NCI-H446 (cell line): ENCODE results near the gene SETD4.
"Not testable (repeated sequence)": the region's sequence is repeated elsewhere in the genome, so short reads cannot be mapped to it uniquely, and the experiment has no call there.

Experiments
- DNase-seq, 2 experiments: peaks; one replicate each; lab custom pipeline; 2025; lab: John Stamatoyannopoulos, UW

Gene SETD4, protein sequence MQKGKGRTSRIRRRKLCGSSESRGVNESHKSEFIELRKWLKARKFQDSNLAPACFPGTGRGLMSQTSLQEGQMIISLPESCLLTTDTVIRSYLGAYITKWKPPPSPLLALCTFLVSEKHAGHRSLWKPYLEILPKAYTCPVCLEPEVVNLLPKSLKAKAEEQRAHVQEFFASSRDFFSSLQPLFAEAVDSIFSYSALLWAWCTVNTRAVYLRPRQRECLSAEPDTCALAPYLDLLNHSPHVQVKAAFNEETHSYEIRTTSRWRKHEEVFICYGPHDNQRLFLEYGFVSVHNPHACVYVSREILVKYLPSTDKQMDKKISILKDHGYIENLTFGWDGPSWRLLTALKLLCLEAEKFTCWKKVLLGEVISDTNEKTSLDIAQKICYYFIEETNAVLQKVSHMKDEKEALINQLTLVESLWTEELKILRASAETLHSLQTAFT

DNA sequence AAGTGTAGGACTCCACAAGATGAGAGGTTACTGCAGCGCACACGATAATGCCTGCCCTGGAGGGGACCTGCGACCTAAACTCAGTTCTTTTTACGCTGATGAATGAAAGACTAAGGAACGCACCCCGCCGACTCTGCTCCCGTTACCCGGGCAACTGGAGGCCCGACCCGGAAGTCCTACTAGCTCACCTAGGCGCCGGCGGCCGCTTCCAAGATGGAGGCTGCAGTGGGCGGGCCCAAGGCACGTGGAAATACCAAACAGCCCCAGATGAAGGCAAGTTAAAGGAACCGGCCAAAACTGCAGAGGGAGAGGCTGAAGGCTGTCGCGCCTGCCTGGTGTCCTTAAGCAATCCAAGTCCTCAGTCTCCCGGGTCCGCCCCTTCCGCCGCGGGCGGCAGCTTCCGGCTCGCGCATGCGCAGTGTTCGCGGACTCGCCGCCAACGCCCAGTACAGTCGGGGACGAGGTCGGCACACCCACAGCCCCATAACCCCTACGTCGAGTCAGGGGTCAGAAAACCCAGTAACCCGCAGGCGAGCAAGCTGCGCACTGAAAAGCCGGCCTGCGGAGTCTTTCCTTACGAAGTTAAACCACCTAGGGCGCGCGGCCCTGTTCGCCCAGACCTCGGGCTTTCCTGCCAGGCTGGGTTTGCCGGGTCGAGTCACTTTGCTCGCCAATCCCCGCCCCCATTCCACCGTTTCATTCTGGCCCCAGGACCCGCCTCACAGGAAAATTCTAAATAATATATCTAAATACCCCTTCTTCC is at the start of gene SETD4:
Gene SETD4, minus strand, starts transcription at position 368 of the 763 bp plus-strand sequence. CDS start 1,638 bp downstream, outside the sequence.
- peak; percentile 88 to 92 for DNase-seq

DNA sequence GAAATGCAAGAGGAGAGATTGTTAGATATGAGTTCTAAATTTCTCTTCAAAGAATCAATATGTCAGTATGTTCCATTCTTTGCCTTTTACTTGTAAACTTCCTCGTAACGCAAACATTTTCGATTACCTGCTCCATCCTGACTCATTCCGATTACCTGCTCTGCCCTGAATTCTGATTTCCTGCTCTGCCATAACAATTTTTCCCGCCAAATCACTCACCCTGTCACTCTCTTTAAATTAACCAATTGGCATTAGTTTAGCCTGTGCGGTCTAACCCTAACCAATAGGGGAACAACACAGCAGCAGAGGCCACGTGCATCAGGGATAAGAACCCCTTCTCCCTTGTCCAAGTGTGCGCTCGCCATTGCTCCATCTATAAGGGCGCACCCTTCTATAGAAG is 49.5 kb upstream of the SETD4 start:
- DNase-seq: no peak

DNA sequence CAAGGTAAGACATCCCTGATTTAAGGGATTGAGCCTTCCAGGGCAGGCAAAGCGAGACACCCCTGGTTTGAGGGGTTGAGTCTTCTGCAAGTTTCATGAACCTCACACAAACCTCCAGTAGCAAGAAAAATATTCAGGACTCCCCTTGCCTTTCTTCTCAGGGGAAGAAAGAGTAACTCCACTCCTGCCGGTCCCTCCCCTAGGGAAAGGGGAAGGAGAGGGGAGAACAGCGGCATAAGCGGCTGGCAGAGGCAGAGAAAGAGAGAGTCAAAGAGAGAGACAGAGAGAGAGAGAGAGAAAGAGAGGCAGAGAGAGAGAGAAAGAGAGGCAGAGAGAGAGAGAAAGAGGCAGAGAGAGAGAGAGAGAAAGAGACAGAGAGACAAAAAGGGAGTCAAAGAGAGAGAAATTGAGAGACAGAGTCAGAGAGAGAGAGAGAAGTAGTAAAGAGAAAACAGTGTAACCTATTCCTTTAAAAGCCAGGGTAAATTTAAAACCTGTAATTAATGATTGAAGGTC is 45.1 kb upstream of the SETD4 start:
- no peak for DNase-seq

DNA sequence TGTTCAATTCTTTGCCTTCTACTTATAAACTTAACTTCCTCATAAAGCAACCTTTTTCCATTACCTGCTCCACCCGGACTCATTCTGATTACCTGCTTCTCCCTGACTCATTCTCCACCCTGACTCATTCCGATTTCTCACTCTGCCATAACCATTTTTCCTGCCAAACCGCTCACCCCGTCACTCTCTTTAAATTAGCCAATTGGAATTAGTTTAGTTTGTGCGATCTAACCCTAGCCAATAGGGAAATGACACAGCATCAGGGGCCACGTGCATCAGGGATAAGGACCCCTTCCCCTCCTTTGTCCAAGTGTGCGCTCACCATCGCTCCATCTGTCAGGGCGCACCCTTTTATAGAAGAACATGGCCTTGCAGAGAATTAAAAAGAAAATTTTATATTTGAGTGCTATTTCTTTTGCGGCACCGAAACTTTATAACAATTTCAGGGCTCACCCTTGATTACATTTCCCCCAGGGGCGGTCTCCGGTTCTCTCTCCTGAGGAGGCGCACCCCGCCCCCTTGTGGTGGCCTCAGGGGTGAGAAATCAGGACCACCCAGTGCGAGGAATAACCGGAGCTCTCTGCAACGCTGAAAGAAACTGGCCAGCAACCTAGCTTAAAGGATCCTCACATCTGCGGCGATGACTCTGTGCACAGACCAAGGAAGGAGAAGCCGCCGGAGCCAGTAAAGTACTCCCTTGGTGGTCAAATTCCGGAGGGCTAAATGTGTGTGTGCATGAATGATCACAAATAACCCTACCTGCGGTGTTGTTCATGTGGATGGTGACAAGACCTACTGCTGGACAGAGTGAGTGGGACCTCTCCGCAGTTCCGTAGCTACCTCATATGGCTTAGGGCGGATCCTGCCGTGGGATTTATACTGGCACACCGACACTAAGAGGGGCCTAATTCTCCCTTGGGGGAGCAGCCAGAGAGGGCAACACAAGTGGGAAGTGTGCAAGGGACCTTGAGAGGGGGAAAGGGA is 44.3 kb upstream of the SETD4 start:
- DNase-seq: no peak

DNA sequence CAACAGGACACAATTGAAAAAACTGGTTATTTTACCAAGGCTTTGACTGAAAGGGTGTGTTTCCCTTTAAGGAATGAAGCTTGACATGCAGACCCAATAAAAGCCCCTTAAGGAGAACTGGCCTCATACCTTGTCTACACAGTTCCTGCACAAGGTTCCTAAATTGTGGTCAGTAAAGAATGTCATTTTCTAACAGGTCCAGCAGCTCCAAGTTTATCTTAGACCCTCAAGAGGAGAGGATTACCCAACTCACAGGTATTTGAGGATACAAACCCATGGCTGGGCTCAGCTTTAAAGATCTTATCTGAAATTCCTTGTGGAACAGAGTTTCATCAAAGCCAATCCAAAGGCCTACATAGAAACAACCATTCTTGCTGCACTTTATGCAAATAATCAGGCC is 43.1 kb upstream of the SETD4 start:
- DNase-seq: no peak

DNA sequence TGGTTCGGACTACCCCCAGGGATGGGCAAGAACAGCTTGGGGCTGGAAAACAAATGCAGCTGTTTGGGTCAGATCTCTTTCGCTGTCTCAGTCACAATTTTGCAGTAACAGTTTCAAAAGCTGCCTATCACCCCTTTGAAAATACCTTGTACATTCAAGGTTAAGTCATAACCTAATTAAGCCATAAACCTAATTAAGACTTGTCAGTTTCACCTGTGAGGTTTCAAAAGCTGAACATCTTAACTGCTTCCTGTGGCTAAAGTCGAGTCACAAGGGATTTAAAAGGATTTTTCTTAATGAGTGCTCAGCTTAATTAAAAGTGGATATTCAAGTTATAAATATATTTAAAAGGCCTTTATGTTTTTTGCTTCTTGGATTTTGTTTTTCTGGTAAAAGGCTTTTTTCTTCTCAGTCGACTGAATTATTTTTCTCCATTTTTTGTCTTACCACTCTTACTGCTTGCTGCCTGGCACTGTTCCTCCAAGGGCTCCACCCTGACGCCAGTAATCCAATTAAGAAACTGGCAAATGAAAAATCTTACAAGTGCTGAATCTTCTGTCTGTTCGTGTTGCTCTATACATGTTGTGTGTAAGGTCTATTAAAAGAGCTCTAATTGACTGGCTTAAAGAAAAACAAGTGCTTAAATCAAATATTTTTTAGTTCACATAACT is 40.8 kb upstream of the SETD4 start:
- DNase-seq: no peak

DNA sequence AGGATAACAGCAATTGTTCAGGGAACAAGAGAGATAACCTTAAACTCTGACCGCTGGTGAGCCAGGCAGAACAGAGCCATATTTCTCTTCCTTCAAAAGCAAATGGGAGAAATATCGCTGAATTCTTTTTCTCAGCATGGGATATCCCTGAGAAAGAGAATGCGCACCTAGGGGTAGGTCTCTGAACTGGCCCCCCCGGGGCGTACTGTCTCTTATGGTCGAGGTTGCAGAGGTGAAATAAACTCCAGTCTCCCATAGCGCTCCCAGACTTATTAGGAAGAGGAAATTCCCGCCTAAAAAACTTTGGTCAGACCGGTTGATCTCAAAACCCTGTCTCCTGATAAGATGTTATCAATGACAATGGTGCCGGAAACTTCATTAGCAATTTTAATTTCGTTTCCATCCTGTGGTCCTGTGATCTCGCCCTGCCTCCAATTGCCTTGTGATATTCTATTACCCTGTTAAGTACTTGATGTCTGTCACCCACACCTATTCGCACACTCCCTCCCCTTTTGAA is 39.4 kb upstream of the SETD4 start:
- not testable (repeated sequence) for DNase-seq

DNA sequence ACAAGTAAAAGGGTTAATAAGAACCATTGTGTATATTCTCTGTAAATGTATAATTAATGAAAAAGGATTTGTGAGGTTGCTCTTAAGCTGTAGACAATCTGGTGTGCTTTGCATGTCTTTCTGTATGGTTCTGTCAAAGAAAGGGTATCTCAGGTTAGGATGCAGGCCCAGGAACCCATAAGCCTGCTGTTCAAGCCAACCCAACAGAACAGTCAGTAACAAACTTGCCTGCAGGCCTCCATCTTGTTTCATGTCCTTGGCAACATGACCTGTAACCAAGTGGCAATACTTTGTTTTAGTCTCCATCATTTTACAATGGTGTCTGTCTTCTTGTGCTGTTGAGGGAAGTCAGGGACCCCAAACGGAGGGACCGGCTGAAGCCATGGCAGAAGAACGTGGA is 38.7 kb upstream of the SETD4 start:
- no peak for DNase-seq

DNA sequence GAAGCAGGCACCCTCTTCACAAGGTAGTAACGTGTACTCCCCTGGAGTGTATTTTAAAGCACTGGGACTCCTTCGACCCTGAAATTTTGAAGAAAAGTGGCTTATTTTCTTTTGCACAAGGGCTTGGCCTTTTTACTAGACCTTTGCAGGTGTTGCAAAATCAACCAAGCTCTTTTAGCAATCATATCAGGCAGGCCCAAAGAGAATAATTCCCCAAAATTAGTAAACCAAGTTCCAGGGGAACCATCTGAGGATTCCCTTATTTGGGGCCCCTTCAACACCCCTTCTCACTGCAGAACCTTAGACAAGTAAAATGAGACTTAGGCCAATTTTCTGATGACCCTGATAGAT is 37.8 kb upstream of the SETD4 start:
- DNase-seq: no peak

DNA sequence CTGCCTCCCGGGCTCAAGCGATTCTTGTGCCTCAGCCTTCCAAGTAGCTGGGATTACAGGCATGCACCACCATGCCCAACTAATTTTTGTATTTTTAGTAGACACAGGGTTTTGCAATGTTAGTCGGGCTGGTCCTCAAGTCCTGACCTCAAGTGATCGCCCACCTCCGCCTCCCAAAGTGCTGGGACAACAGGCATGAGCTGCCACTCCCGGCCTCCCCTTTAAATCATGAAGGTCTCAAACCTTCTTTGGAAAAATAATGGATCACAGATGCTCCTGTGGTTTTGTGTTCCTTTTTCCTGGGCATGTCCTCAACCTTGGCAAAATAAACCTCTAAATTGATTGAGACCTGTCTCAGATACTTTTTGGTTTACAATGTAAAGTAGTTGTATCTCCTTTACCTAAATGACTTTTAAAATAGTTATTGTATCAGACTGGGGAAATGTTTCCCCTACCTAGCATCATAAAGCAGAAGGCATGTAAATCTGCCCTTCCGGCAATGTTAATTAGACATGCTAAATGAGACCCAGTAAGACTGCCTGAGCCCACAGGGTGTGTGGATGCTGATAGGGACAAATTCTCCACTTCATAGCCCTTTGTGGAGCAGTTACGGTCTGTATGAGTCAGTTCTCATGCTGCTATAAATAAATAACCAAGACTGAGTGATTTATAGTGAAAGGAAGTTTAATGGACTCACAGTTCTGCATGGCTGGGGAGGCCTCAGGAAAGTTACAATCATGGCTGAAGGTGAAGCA is 37.3 kb upstream of the SETD4 start:
- DNase-seq: no peak

DNA sequence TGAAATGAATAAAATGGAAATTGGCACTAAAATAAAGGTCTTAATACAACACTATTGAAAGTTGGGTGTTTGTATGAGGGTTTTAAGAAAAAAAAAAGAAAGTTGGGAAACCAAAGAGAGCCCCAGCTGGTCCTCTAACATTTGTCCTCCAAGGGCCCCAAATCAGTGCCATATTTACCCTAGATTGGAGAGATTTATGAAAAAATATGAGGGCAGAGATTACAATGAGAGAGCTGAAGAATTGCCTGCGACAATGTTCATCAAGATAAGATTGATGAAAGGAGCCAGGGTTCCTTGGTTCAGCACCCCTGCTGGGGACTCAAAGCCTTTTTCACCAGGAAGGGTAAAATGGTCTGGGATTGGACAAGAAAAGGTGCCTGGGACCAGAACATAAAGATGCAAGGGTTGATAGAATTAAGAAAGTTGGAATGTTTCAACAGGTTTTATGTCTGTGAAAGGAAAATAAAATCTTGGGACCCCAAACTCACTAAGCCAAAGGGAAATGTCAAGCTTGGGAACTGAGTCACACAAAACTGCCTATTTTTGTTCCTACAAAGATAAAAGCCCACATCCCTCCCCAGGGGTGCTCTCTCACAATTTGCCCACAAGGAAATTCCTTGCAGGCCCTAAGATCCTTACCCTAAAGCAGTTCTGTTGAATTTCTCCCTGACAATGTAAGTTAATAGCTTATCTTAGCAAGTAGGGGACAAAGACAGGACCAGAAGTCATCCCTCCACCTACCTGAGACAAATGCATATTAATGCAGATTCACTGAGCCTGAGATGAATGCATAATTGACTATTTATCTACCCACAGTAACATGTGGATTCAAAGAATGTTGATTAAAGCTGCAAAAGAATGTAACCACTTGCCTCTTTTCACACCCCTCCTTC is 36.3 kb upstream of the SETD4 start:
- DNase-seq: no peak

DNA sequence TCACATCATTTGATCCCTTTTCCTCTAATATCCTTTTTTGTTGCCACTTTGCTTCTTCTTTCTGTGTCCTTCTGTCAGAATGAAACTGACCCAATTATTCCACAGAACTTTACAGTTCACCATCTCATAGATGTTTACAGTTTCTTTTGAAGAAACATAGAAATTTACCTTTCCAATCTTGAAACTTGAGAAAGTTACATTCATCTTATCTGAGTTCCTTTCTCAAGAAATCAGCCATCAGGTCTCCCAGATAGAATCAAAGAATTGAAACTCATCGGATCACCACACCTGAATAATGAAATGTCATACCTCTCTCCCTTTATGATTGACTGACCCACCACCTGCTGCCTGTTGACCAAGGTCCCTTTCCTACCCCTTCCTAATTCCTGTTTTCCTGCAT is 33.2 kb upstream of the SETD4 start:
- DNase-seq: no peak

DNA sequence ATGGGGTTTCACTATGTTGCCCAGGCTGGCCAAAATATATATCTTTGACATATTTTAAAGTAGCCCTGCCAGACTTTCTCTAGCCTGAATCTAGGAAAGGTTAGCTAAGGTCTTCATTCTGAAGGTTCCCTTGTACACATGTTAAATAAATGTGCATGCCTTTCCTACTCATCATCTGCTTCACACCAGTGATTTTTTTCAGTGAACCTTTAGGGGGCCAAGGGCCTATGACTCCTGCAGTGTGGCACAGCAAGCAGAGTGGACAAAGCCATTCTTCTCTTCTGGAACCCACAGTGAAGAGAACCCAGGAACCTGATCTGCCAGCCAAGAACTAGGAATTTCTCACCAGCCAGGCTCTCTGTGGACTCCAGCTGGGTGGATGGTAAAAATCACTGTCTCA is 32.4 kb upstream of the SETD4 start:
- DNase-seq: no peak

DNA sequence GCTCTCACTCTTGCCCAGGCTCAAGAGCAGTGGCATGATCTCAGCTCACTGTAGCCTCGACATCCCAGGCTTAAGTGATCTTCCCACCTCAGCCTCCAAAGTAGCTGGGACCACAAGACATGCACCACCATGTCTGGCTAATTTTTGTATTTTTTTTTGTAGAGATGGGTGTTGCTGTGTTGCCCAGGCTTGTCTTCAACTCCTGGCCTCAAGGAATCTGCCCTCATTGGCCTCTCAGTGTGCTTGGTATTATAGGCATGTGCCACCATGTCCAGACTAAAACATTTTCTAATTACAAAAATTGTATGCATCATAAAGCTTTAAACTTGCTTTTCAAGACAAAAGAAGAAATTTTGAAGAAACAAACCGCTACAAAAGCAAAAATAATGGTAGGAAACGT is 29.6 kb upstream of the SETD4 start:
- DNase-seq: no peak

DNA sequence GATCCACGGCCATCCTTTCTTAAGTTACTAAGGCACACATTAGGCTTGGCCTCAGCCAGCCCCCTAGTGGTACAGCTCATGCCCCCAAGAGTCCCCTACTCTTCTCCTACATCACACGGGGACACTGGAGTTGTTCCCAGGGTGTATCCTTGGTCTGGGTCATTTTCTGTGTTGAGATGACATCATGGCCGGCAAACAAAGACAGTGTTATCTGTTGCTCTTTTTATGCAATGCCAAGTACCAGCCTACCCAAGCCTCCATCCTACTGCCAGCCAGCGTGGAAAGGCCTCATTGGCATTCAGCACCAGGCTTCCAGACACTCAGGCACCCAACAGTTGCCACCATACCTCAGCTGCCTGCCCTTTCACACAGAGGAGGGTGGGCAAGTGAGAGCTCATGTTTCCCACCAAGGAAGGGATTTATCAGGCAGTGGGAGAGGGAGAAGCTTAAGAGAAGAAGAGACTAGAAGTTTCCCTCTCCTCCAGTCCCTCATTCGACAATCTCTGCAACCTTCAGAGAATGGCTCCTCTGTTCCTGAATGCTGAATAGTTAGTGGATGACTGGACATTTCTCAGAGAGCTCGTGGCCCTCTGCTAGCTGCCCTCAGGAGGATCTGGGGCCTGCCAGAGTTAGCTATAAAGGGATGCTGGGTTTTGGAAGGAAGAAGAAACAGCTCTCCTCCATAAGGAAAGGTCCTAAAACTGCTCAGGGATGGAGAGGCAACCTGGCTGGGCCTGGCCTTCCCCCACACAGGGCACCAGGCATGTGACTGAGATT is 27.2 kb upstream of the SETD4 start:
- no peak for DNase-seq

DNA sequence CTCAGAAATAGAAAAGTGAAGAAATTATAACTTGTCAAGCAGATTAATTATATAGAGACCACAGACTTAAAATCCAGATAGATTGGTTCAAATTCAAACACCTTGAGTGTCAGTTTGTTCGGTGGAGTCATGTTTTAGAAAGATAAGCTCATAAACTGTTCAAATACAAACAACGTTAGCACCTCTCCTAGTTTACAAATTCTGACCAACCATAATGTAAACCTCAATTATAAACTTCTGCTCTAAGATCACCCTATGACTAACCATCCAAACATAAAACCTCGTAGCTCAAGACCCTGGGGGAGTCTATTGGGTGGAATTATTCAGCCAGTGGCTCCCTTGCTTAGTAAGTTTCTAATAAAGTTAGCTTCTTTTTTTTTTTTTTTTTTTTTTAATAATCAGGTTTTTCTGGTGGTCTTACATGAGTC is 21.9 kb upstream of the SETD4 start:
- no peak for DNase-seq

DNA sequence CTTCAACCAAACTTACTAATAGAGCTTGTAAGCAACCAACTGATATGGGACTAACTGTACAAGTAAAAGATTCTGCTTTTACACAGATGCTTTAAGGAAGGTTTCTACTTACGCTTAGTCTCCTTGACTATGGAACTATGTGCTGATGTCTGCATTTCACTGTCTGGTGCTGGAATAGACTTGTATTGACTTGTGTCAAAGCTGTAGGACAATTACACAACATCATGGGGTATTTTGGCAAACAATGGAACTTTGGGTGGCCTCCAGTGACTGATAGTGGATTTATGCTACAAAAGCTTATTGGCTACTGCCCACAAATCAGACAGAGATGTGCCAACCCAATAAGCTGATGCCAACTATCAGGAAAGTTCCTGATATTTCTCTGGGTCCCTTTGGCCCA is 20.1 kb upstream of the SETD4 start:
- no peak for DNase-seq

DNA sequence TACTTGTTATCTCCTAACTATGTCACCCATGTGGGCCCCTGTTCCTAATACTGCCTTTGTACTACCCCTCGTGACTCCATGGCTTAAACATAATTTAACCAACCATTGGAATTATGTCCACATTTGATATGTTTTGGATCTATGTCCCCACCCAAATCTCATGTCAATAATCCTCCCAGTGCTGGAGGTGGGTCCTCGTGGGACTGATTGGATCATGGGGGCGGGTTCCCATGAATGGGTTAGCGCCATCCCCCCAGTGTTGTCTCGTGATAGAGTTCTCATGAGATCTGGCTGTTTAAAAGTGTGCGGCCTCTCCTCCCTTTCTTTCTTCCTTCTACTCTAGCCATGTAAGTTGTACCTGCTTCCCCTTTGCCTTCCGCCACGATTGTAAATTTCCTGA is 19.3 kb upstream of the SETD4 start:
- DNase-seq: no peak
